Measurements from ENCODE around the gene TMEM253. TPM values are rescaled to one million over a fixed set of nuclear protein-coding genes. Genes with fewer than 3 reads are reported as not detected.

TMEM253 gene
- total and polyA plus RNA-seq, 9 of the 15 experiments (the other 6 are each of a cell fraction or from before 2014, with no cell fraction given) = 0.11 to 0.61 (median 0.26) TPM; not detected in 3

DNA sequence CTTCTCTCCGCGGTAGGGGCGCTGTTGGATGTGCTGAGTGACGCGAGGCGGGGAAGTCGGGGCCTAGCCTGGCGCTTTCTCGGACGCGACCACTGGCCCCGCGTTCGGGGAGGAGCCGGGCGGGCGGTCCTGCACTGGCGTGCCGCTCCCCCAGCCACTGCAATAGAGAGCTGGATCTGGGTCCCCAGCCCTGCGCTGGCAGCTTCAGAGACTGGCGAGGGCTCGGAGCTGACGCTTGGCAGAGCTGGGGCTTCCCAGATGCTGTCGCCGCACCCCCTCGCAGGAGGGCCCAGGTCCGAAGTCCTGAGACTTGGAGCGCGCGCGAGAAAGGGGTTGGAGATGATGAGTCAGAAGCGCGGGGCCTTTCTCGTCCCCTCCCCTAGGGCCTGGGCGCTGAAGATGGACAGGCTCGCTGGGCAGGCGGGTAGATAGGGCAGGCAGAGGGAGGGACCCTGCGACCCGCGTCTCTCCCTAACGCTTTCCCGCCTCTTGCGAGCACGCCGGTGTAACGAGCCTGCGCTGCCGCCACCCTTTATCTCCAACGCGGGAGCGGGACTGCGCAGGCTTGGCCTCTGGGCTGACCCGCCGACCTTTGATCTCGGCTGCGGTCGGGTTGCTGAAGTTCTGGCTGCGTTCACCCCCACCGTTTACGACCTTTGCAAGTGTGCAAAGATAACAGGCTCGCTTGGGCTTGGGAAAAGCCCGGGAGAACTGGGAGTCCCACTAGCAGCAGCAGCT, 3.0 kb downstream of the TMEM253 start (continued):
- TF ChIP-seq, protein P1, sequence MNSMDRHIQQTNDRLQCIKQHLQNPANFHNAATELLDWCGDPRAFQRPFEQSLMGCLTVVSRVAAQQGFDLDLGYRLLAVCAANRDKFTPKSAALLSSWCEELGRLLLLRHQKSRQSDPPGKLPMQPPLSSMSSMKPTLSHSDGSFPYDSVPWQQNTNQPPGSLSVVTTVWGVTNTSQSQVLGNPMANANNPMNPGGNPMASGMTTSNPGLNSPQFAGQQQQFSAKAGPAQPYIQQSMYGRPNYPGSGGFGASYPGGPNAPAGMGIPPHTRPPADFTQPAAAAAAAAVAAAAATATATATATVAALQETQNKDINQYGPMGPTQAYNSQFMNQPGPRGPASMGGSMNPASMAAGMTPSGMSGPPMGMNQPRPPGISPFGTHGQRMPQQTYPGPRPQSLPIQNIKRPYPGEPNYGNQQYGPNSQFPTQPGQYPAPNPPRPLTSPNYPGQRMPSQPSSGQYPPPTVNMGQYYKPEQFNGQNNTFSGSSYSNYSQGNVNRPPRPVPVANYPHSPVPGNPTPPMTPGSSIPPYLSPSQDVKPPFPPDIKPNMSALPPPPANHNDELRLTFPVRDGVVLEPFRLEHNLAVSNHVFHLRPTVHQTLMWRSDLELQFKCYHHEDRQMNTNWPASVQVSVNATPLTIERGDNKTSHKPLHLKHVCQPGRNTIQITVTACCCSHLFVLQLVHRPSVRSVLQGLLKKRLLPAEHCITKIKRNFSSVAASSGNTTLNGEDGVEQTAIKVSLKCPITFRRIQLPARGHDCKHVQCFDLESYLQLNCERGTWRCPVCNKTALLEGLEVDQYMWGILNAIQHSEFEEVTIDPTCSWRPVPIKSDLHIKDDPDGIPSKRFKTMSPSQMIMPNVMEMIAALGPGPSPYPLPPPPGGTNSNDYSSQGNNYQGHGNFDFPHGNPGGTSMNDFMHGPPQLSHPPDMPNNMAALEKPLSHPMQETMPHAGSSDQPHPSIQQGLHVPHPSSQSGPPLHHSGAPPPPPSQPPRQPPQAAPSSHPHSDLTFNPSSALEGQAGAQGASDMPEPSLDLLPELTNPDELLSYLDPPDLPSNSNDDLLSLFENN (IDR thresholded peaks at IDR 0.05; ENCODE audit: low read depth in 2 of 2, low read length in 2 of 2) = no peak
- TF ChIP-seq XRCC4 (IDR thresholded peaks at IDR 0.05; ENCODE audit: extremely low read depth, insufficient read depth, insufficient read length) = no peak
- TF ChIP-seq, protein P2, sequence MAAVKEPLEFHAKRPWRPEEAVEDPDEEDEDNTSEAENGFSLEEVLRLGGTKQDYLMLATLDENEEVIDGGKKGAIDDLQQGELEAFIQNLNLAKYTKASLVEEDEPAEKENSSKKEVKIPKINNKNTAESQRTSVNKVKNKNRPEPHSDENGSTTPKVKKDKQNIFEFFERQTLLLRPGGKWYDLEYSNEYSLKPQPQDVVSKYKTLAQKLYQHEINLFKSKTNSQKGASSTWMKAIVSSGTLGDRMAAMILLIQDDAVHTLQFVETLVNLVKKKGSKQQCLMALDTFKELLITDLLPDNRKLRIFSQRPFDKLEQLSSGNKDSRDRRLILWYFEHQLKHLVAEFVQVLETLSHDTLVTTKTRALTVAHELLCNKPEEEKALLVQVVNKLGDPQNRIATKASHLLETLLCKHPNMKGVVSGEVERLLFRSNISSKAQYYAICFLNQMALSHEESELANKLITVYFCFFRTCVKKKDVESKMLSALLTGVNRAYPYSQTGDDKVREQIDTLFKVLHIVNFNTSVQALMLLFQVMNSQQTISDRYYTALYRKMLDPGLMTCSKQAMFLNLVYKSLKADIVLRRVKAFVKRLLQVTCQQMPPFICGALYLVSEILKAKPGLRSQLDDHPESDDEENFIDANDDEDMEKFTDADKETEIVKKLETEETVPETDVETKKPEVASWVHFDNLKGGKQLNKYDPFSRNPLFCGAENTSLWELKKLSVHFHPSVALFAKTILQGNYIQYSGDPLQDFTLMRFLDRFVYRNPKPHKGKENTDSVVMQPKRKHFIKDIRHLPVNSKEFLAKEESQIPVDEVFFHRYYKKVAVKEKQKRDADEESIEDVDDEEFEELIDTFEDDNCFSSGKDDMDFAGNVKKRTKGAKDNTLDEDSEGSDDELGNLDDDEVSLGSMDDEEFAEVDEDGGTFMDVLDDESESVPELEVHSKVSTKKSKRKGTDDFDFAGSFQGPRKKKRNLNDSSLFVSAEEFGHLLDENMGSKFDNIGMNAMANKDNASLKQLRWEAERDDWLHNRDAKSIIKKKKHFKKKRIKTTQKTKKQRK (IDR thresholded peaks at IDR 0.05; ENCODE audit: borderline replicate concordance, low read depth, low read length) = no peak
- TF ChIP-seq KDM4B (IDR thresholded peaks at IDR 0.05; ENCODE audit: borderline replicate concordance in 2 of 2, low read depth in 1 of 2) = no peak; a peak in 1 of 4 replicates
- TF ChIP-seq SLC30A9 (CRISPR knock-in tag; IDR thresholded peaks at IDR 0.05) = no peak
- peak; percentile 79 for TF ChIP-seq C11orf30 (IDR thresholded peaks at IDR 0.05; ENCODE audit: low read depth)
- peak; percentile 84 for TF ChIP-seq ZFX (CRISPR knock-in tag; IDR thresholded peaks at IDR 0.05)
- TF ChIP-seq, protein P3, sequence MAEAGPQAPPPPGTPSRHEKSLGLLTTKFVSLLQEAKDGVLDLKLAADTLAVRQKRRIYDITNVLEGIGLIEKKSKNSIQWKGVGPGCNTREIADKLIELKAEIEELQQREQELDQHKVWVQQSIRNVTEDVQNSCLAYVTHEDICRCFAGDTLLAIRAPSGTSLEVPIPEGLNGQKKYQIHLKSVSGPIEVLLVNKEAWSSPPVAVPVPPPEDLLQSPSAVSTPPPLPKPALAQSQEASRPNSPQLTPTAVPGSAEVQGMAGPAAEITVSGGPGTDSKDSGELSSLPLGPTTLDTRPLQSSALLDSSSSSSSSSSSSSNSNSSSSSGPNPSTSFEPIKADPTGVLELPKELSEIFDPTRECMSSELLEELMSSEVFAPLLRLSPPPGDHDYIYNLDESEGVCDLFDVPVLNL (CRISPR knock-in tag; IDR thresholded peaks at IDR 0.05; ENCODE audit: low read depth) = peak; percentile 86
- TF ChIP-seq PYGO2 (tag; IDR thresholded peaks at IDR 0.05) = no peak
- peak; percentile 40 for TF ChIP-seq SOX6 (IDR thresholded peaks at IDR 0.05)
- TF ChIP-seq, protein P4, sequence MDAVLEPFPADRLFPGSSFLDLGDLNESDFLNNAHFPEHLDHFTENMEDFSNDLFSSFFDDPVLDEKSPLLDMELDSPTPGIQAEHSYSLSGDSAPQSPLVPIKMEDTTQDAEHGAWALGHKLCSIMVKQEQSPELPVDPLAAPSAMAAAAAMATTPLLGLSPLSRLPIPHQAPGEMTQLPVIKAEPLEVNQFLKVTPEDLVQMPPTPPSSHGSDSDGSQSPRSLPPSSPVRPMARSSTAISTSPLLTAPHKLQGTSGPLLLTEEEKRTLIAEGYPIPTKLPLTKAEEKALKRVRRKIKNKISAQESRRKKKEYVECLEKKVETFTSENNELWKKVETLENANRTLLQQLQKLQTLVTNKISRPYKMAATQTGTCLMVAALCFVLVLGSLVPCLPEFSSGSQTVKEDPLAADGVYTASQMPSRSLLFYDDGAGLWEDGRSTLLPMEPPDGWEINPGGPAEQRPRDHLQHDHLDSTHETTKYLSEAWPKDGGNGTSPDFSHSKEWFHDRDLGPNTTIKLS (IDR thresholded peaks at IDR 0.05; ENCODE audit: borderline replicate concordance, low read depth) = peak; percentile 92
- TF ChIP-seq RBM39 (optimal IDR thresholded peaks at IDR 0.05; ENCODE audit: low read depth, low read length) = no peak
- TF ChIP-seq KLF10 (CRISPR knock-in tag; IDR thresholded peaks at IDR 0.05) = no peak
- peak in 1 of 2 experiments; percentile 45; a peak in 1 of 4 replicates for TF ChIP-seq SRF (CRISPR knock-in tag; IDR thresholded peaks at IDR 0.05)
- peak; percentile 95 for TF ChIP-seq NR2C1 (IDR thresholded peaks at IDR 0.05)
- peak; percentile 97 for TF ChIP-seq NR2C1 (tag; IDR thresholded peaks at IDR 0.05)
- no peak for TF ChIP-seq OTX1 (CRISPR knock-in tag; IDR thresholded peaks at IDR 0.05)
- peak; percentile 64; the same call in 1 of the 2 replicates for TF ChIP-seq ELF1 (tag; IDR thresholded peaks at IDR 0.05)

Data from K562 (cell line).